AG04450 (cell line): ENCODE data around the gene ANGEL2. TPM values are rescaled to one million over a fixed set of nuclear protein-coding genes. Genes with fewer than 3 reads are reported as not detected.
A peak's percentile ranks its signal among the peaks of the same experiment; 100 is the strongest.
"Not testable (repeated sequence)": the region's sequence is repeated elsewhere in the genome, so short reads cannot be mapped to it uniquely, and the experiment has no call there.

Source experiments
- CTCF ChIA-PET: fragments of 300-600, 350-600 bp; formaldehyde crosslinking; extraction: SDS; loops from one replicate; lab custom pipeline; 2022; ENCODE audit warnings: antibody characterized with exemption, inconsistent platforms; lab: Charles Lee
- POLR2A ChIA-PET: fragments of 350-600 bp; formaldehyde crosslinking; extraction: SDS; loops from one replicate; lab custom pipeline; 2021; ENCODE audit warnings: antibody characterized with exemption, inconsistent platforms; lab: Yijun Ruan, JAX
- DNase-seq: peaks from one replicate; pipeline ENCODE4 v3.0.0-alpha.2; 2011; ENCODE audit warnings: low read depth, low spot score
- H3K27ac ChIP-seq: one replicate; pipeline ENCODE4 v1.5.1; 2012; ENCODE audit warnings: low read depth, low read length, control low read depth
- H3K27me3 ChIP-seq: one replicate; pipeline ENCODE4 v1.6.0; 2012; ENCODE audit warnings: low read length; ENCODE audit not compliant: control insufficient read depth, insufficient read depth
- H3K4me3 ChIP-seq: 2 replicates; pipeline ENCODE4 v1.5.1; 2011; ENCODE audit warnings: mild to moderate bottlenecking, low read depth, low read length, control low read depth
- H3K9me3 ChIP-seq: 2 replicates; pipeline ENCODE4 v1.5.1; 2012; ENCODE audit warnings: low read length; ENCODE audit not compliant: control insufficient read depth, insufficient read depth
- CTCF ChIP-seq: IDR thresholded peaks from 2 replicates; pipeline ENCODE4 v1.5.1; 2011; ENCODE audit warnings: low read depth, low read length, control low read depth, inconsistent platforms
- polyA plus RNA-seq: library from polyadenylated mRNA; depleted of rRNA; stranded (reverse); fragments of >200 nt; gene quantifications from 2 replicates; pipeline ENCODE4 v1.2.3, GENCODE V29; 2011

The ANGEL2 gene
- polyA plus RNA-seq, 1 experiment, result 30.6 TPM

GRCh38 chr1:213051127-213051880, 35.6 kb upstream of the ANGEL2 start, which contains the start of gene RPS6KC1:
Gene RPS6KC1 (plus strand): TSS chr1:213051241. CDS start chr1:213051405, 164 bp downstream.
- CTCF ChIA-PET, result interaction anchor here (0.6 to 1.9 kb wide), 2 partner anchors 19 to 136 kb away, joined by 3 to 7 read pairs; no protein-coding TSS in a partner anchor
- peak; percentile 20 for DNase-seq

GRCh38 chr1:213050745-213051126, 35.1 kb upstream of the ANGEL2 start:
- DNase-seq, result no peak
- Histone ChIP-seq H3K27ac (peak overlapping the region; percentile 74), H3K27me3 (no peaks in the 10 kb centered on the region), H3K9me3 (no peaks in the 10 kb centered on the region; the same call in 1 of the 2 replicates), H3K4me3 (peak overlapping the region; percentile 96)
- CTCF ChIA-PET, result interaction anchor here (1.9 kb wide), 1 partner anchor 20 kb away, joined by 7 read pairs; no protein-coding TSS in a partner anchor
- POLR2A ChIA-PET, result no interaction called here
- no peak for TF ChIP-seq CTCF

More at GRCh38 chr1:213051127-213051880, 35.6 kb upstream of the ANGEL2 start, which contains the start of gene RPS6KC1:
- POLR2A ChIA-PET, result no interaction called here
- Histone ChIP-seq H3K27ac (peak within 1 kb of the TSS; percentile 74), H3K4me3 (peak within 1 kb of the TSS; percentile 96), H3K27me3 (no peaks in the 10 kb centered on the region), H3K9me3 (no peaks in the 10 kb centered on the region; the same call in 1 of the 2 replicates)
- TF ChIP-seq CTCF, result no peak

GRCh38 chr1:213049232-213049631, 33.6 kb upstream of the ANGEL2 start:
- no peak overlapping the region for H3K4me3 ChIP-seq
- no peaks in the 10 kb centered on the region for H3K27me3 ChIP-seq
- CTCF ChIA-PET, result no interaction called here
- H3K9me3 ChIP-seq, result no peaks in the 10 kb centered on the region; the same call in 1 of the 2 replicates
- no peak overlapping the region for H3K27ac ChIP-seq
- DNase-seq, result no peak
- POLR2A ChIA-PET, result no interaction called here
- no peak for TF ChIP-seq CTCF

- CTCF ChIA-PET, H3K9me3 ChIP-seq, H3K27me3 ChIP-seq, H3K4me3 ChIP-seq, H3K27ac ChIP-seq, DNase-seq: not testable (repeated sequence)
- POLR2A ChIA-PET, result interaction anchor here (0.6 kb wide), 1 partner anchor 216 kb away, joined by 13 read pairs; no protein-coding TSS in a partner anchor
Measured at GRCh38 chr1:213045321-213046226, 29.9 kb upstream of the ANGEL2 start.

- ChIA-PET CTCF (no interaction called here), POLR2A (no interaction called here)
- TF ChIP-seq CTCF, result no peak
Measured at GRCh38 chr1:213041443-213041842, 25.8 kb upstream of the ANGEL2 start.

More at GRCh38 chr1:213041443-213041842, 25.8 kb upstream of the ANGEL2 start:
- Histone ChIP-seq H3K27ac (no peak overlapping the region), H3K9me3 (no peaks in the 10 kb centered on the region), H3K27me3 (peaks cover under 1% of the 10 kb centered on the region), H3K4me3 (no peak overlapping the region)
- no peak for DNase-seq
